Measurements from ENCODE around the gene E2F6. TPM values are rescaled to one million over a fixed set of nuclear protein-coding genes. Genes with fewer than 3 reads are reported as not detected.
A peak's percentile ranks its signal among the peaks of the same experiment; 100 is the strongest.
"Not testable (repeated sequence)": the region's sequence is repeated elsewhere in the genome, so short reads cannot be mapped to it uniquely, and the experiment has no call there.

Gene E2F6
- total RNA-seq, 2 donors from 2014 or later = 5.2 to 6.5 TPM

GRCh38 chr2:11405599-11406266 lies 60.2 kb downstream of the E2F6 start:
- peak; percentile 81 for ATAC-seq
- intact Hi-C loops (cut with DNase I, micrococcal nuclease) = no loop called here
- DNase-seq = peak; percentile 86 to 90

GRCh38 chr2:11405074-11405406 lies 60.9 kb downstream of the E2F6 start:
- ATAC-seq; intact Hi-C loops (cut with DNase I, micrococcal nuclease): not testable (repeated sequence)

GRCh38 chr2:11404376-11405073 lies 61.4 kb downstream of the E2F6 start:
- no peak for DNase-seq
- ATAC-seq = no peak
- intact Hi-C loops (cut with DNase I, micrococcal nuclease) = no loop called here

More at GRCh38 chr2:11405074-11405406, 60.9 kb downstream of the E2F6 start:
- not testable (repeated sequence) for DNase-seq

GRCh38 chr2:11402436-11402835 lies 63.5 kb downstream of the E2F6 start:
- ATAC-seq (no peak), DNase-seq (no peak)
- intact Hi-C loops (cut with DNase I, micrococcal nuclease) = no loop called here

- no peak for DNase-seq
- intact Hi-C loops (cut with DNase I, micrococcal nuclease) = no loop called here
- no peak for ATAC-seq
Measured at GRCh38 chr2:11399438-11399762, 66.6 kb downstream of the E2F6 start.

GRCh38 chr2:11398750-11399437 lies 67.1 kb downstream of the E2F6 start:
- DNase-seq = peak; percentile 84 to 85
- intact Hi-C loops (cut with DNase I, micrococcal nuclease) = no loop called here
- ATAC-seq = peak; percentile 93

- ATAC-seq (no peak), DNase-seq (no peak)
- intact Hi-C loops (cut with DNase I, micrococcal nuclease) = no loop called here
Measured at GRCh38 chr2:11397513-11397912, 68.4 kb downstream of the E2F6 start.

- intact Hi-C loops (cut with DNase I, micrococcal nuclease) = no loop called here
- ATAC-seq (no peak), DNase-seq (no peak)
Measured at GRCh38 chr2:11396467-11397445, 69.2 kb downstream of the E2F6 start.

GRCh38 chr2:11396021-11396420 lies 69.9 kb downstream of the E2F6 start:
- ATAC-seq = no peak
- DNase-seq = no peak
- intact Hi-C loops (cut with DNase I, micrococcal nuclease) = no loop called here

- intact Hi-C loops (cut with DNase I, micrococcal nuclease) = no loop called here
- DNase-seq = no peak
- no peak for ATAC-seq
Measured at GRCh38 chr2:11395389-11395788, 70.6 kb downstream of the E2F6 start.

Other genes with a start within 250 kb of the E2F6 start
- 10 to 100 TPM; 78.4 to 90.9 TPM for gene ROCK2, start 121.5 kb downstream of the E2F6 start, total RNA-seq
- 1 to 10 TPM in 1 of 2 donors, under 1 TPM in 1; 0.85 to 2.0 TPM for gene GREB1, start 67.9 kb upstream of the E2F6 start, total RNA-seq
- gene NTSR2, start 204.0 kb upstream of the E2F6 start, total RNA-seq = not detected